D721Med (cell line): ENCODE results near the gene OR56A5.

Source experiments
- DNase-seq: peaks from one replicate; pipeline ENCODE4 v3.0.0; 2011; ENCODE audit warnings: low spot score; ENCODE audit not compliant: insufficient read length
- FAIRE-seq: peaks from 2 replicates; lab custom pipeline; 2011; peaks lifted over from hg19 to GRCh38; lab: Jason Lieb, UNC
- CTCF ChIP-seq: IDR thresholded peaks from 2 replicates; pipeline ENCODE4 v1.5.1; 2012; ENCODE audit warnings: mild to moderate bottlenecking, control low read depth; ENCODE audit not compliant: insufficient read depth; ENCODE audit errors: missing control alignments

Gene OR56A5

DNA sequence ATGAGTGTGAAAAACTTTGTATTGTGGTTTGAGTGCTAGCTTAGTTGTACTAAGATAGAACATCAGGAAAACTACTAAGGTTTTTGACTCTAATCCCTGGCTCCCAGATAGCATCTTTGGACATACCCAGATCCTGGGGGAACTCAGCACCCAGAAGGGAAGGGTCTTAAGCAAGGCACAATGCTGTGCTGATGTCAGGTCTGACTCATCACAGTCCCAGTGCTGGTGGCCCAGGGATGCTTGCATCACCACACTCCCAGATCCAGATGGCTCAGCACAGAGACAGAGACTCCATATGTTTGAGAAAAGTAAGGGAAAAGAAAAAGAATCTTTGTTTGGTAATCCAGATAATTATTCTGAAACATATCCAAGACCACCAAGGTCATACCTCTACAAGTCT is 44.5 kb downstream of the OR56A5 start:
- no peak for TF ChIP-seq CTCF
- FAIRE-seq (no peak), DNase-seq (no peak)

- no peak for DNase-seq
- FAIRE-seq = no peak
- no peak for TF ChIP-seq CTCF
Observed at GRCh38 chr11:5923427-5923776, 44.9 kb downstream of the OR56A5 start.

GRCh38 chr11:5922749-5923426 is 45.4 kb downstream of the OR56A5 start:
- FAIRE-seq = no peak
- TF ChIP-seq CTCF = no peak
- DNase-seq = no peak
